Right lobe of liver (tissue), 4 donors: Measurements from ENCODE around the gene IL22RA1.

Experiments
- POLR2A ChIP-seq: fragments of 450-650 bp; IDR thresholded peaks from one replicate; pipeline ENCODE4 v1.6.1; 2017; ENCODE audit warnings: antibody characterized with exemption, mild to moderate bottlenecking
- TF ChIP-seq, protein P1 (sequence below), 4 donors: fragments of 200-600 bp in 3 of 4; fragments of 450-650 bp in 1 of 4; IDR thresholded peaks; one replicate each; pipeline versions ENCODE4 v1.5.1 to v1.8.0; 2016 to 2022; ENCODE audit warnings: antibody characterized with exemption in 4 of 4, mild to moderate bottlenecking in 2 of 4
- donor health status: DM: no; HTN: no; CAD: no.
- donor health status: DM: no; HTN: no; CAD: no.
- donor health status: DM: no; HTN: yes; CAD: no.

DNA sequence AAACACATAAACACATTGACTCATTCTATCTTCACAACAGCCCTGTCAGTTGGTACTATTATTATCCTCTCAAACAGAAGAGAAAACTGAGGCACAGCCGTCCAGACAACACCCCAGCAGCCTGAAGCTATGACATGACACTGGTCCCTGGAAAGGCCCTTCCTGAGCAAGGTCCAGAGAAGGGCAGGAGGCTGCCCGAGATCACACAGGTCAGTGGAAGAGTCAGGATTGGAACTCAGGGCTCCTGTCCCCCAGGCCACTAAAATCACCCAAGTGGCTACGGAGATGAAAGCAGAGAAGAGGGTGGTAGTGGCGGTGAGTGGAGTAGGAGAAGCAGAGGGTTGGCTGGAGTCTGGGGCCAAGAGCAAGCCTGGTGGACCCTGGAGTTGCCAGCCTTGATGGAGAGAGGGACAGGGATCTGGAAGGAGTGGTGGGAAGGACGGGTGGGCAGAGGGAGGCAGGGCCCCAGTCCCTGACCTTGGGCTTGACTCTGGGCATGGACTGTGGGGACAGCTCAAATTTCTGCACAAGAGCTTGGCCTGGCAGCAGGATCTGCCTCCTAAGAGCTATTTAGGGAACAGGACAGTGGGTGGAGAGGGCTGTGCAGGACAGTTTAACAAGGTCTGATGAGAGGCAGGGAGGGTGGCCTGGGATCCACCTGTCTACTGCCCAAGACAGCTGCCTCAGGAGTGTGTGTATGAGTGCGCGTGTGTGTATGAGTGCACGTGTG, 46.8 kb downstream of the IL22RA1 start:
- TF ChIP-seq, protein P1, sequence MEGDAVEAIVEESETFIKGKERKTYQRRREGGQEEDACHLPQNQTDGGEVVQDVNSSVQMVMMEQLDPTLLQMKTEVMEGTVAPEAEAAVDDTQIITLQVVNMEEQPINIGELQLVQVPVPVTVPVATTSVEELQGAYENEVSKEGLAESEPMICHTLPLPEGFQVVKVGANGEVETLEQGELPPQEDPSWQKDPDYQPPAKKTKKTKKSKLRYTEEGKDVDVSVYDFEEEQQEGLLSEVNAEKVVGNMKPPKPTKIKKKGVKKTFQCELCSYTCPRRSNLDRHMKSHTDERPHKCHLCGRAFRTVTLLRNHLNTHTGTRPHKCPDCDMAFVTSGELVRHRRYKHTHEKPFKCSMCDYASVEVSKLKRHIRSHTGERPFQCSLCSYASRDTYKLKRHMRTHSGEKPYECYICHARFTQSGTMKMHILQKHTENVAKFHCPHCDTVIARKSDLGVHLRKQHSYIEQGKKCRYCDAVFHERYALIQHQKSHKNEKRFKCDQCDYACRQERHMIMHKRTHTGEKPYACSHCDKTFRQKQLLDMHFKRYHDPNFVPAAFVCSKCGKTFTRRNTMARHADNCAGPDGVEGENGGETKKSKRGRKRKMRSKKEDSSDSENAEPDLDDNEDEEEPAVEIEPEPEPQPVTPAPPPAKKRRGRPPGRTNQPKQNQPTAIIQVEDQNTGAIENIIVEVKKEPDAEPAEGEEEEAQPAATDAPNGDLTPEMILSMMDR (IDR thresholded peaks at IDR 0.05) = no peak
- no peak for TF ChIP-seq POLR2A
